Fibroblast of lung (primary cell): ENCODE data around the gene DEDD2. TPM values are rescaled to one million over a fixed set of nuclear protein-coding genes. Genes with fewer than 3 reads are reported as not detected.

Experiments
- DNase-seq, 2 donors: peaks; one replicate each; pipeline versions ENCODE4 v3.0.0 to v3.0.0-alpha.2; 2010; ENCODE audit warnings: low read depth in 2 of 2
- H2AFZ ChIP-seq: 2 replicates; pipeline ENCODE4 v1.5.1; 2012; ENCODE audit warnings: low read length, control low read depth, inconsistent platforms
- H3K27ac ChIP-seq: 2 replicates; pipeline ENCODE4 v1.5.1; 2011; ENCODE audit warnings: low read length, control low read depth; ENCODE audit not compliant: insufficient read depth
- H3K27me3 ChIP-seq: 2 replicates; pipeline ENCODE4 v1.5.1; 2011; ENCODE audit warnings: mild to moderate bottlenecking, low read length; ENCODE audit not compliant: control insufficient read depth, insufficient read depth
- H3K36me3 ChIP-seq: 2 replicates; pipeline ENCODE4 v1.5.1; 2011; ENCODE audit warnings: low read length; ENCODE audit not compliant: control insufficient read depth, insufficient read depth
- H3K4me1 ChIP-seq: 2 replicates; pipeline ENCODE4 v1.5.1; 2011; ENCODE audit warnings: low read length; ENCODE audit not compliant: control insufficient read depth, insufficient read depth; ENCODE audit errors: extremely low read depth
- H3K4me2 ChIP-seq: 2 replicates; pipeline ENCODE4 v1.5.1; 2011; ENCODE audit warnings: low read length, control low read depth; ENCODE audit not compliant: insufficient read depth; ENCODE audit errors: extremely low read depth
- H3K4me3 ChIP-seq, 4 experiments: fragments of 200-600 bp in 1 of 4; sonication (generic) in 1 of 4; replicated peaks in 1 of 4; 2 replicates each; pipeline ENCODE4 v1.5.1; 2011 to 2016; ENCODE audit warnings: low read length in 4 of 4, low read depth in 3 of 4, mild to moderate bottlenecking in 3 of 4, control low read depth in 2 of 4, inconsistent platforms in 1 of 4, mixed read lengths in 1 of 4; ENCODE audit not compliant: insufficient read depth in 1 of 4; ENCODE audit errors: control extremely low read depth in 1 of 4
- H3K79me2 ChIP-seq: 2 replicates; pipeline ENCODE4 v1.5.1; 2012; ENCODE audit warnings: mild to moderate bottlenecking, low read length, inconsistent platforms; ENCODE audit not compliant: control insufficient read depth, insufficient read depth
- H3K9ac ChIP-seq: 2 replicates; pipeline ENCODE4 v1.5.1; 2011; ENCODE audit warnings: mild to moderate bottlenecking, low read length, control low read depth; ENCODE audit not compliant: insufficient read depth
- H3K9me3 ChIP-seq: 2 replicates; pipeline ENCODE4 v1.5.1; 2012; ENCODE audit warnings: low read depth, low read length; ENCODE audit not compliant: control insufficient read depth, insufficient read depth
- H4K20me1 ChIP-seq: 2 replicates; pipeline ENCODE4 v1.5.1; 2011; ENCODE audit warnings: low read length; ENCODE audit not compliant: control insufficient read depth, insufficient read depth; ENCODE audit errors: extremely low read depth
- CTCF ChIP-seq, 2 donors: IDR thresholded peaks in 1 of 2; conservative IDR thresholded peaks in 1 of 2; 1 replicate in 1 of 2; 2 replicates in 1 of 2; pipeline ENCODE4 v1.5.1; 2011 to 2012; ENCODE audit warnings: low read length in 2 of 2, control low read depth in 1 of 2, inconsistent platforms in 1 of 2, low read depth in 1 of 2, mild to moderate bottlenecking in 1 of 2
- EZH2 ChIP-seq: IDR thresholded peaks from 2 replicates; pipeline ENCODE4 v1.5.1; 2012; ENCODE audit warnings: low read length, control low read depth, mild to moderate bottlenecking; ENCODE audit errors: missing control alignments
- polyA plus RNA-seq, 2 donors: library from polyadenylated mRNA; depleted of rRNA in 1 of 2; stranded (reverse) in 1 of 2; unstranded in 1 of 2; fragments of >200 nt; gene quantifications; 2 replicates each; pipeline ENCODE4 v1.2.1, GENCODE V29; 2011 to 2012; ENCODE audit warnings: missing spikeins in 1 of 2
- total RNA-seq: library from RNA; depleted of rRNA; stranded (reverse); fragments of >200 nt; gene quantifications from 2 replicates; pipeline ENCODE4 v1.2.1, GENCODE V29; 2014

The DEDD2 gene
- total and polyA plus RNA-seq, 2 donors (not counting 1 experiment from before 2014, with no cell fraction given) = 10.0 to 17.8 TPM

- H3K4me1 ChIP-seq = peaks cover 36% of the 10 kb centered on the region
- peaks cover 60% of the 10 kb centered on the region for H3K79me2 ChIP-seq
- TF ChIP-seq EZH2 = no peak
- no peak for TF ChIP-seq CTCF (conservative IDR thresholded peaks at IDR 0.05 in 1 of 2, IDR thresholded peaks at IDR 0.05 in 1 of 2; ENCODE audit: low read depth in 1 of 2, low read length in 2 of 2)
- peak overlapping the region; percentile 82 for H3K27ac ChIP-seq
- no peaks in the 10 kb centered on the region for H4K20me1 ChIP-seq
- H3K9ac ChIP-seq = peak overlapping the region; percentile 58
- no peak overlapping the region for H2AFZ ChIP-seq
- no peaks in the 10 kb centered on the region for H3K9me3 ChIP-seq
- H3K4me3 ChIP-seq = peak overlapping the region in 3 of 4 experiments; percentile 9 to 46 (median 31)
- H3K4me2 ChIP-seq = peak overlapping the region; percentile 92
- no peaks in the 10 kb centered on the region for H3K27me3 ChIP-seq
- no peak for DNase-seq
- peaks cover 15% of the 10 kb centered on the region for H3K36me3 ChIP-seq
Observed at GRCh38 chr19:42250183-42250665, 32.7 kb upstream of the DEDD2 start.

- Histone ChIP-seq H3K9me3 (no peaks in the 10 kb centered on the region), H2AFZ (no peak overlapping the region), H3K79me2 (peaks cover 59% of the 10 kb centered on the region), H3K27ac (peak overlapping the region; percentile 82), H4K20me1 (no peaks in the 10 kb centered on the region), H3K9ac (no peak overlapping the region), H3K4me1 (peaks cover 36% of the 10 kb centered on the region), H3K36me3 (peaks cover 15% of the 10 kb centered on the region), H3K4me2 (no peak overlapping the region), H3K27me3 (no peaks in the 10 kb centered on the region), H3K4me3 (no peak overlapping the region)
- no peak for DNase-seq
- TF ChIP-seq CTCF (conservative IDR thresholded peaks at IDR 0.05 in 1 of 2, IDR thresholded peaks at IDR 0.05 in 1 of 2; ENCODE audit: low read depth in 1 of 2, low read length in 2 of 2) (no peak), EZH2 (no peak)
Observed at GRCh38 chr19:42249769-42250168, 32.3 kb upstream of the DEDD2 start.

GRCh38 chr19:42249149-42249750, 31.8 kb upstream of the DEDD2 start:
- Histone ChIP-seq H3K36me3 (peaks cover 15% of the 10 kb centered on the region), H3K4me2 (no peak overlapping the region), H3K79me2 (peaks cover 53% of the 10 kb centered on the region), H3K9me3 (no peaks in the 10 kb centered on the region), H3K27me3 (no peaks in the 10 kb centered on the region), H4K20me1 (no peaks in the 10 kb centered on the region), H2AFZ (no peak overlapping the region), H3K27ac (peak overlapping the region; percentile 82), H3K4me3 (no peak overlapping the region), H3K9ac (no peak overlapping the region), H3K4me1 (peaks cover 36% of the 10 kb centered on the region)
- DNase-seq = no peak
- no peak for TF ChIP-seq CTCF (conservative IDR thresholded peaks at IDR 0.05 in 1 of 2, IDR thresholded peaks at IDR 0.05 in 1 of 2; ENCODE audit: low read depth in 1 of 2, low read length in 2 of 2)
- TF ChIP-seq EZH2 = no peak
